Right lobe of liver (tissue), 4 donors: ENCODE results near the gene MTMR12.

ENCODE experiments used
- POLR2A ChIP-seq: fragments of 450-650 bp; IDR thresholded peaks from one replicate; pipeline ENCODE4 v1.6.1; 2017; ENCODE audit warnings: antibody characterized with exemption, mild to moderate bottlenecking
- TF ChIP-seq, protein P1 (sequence below), 4 donors: fragments of 200-600 bp in 3 of 4; fragments of 450-650 bp in 1 of 4; IDR thresholded peaks; one replicate each; pipeline versions ENCODE4 v1.5.1 to v1.8.0; 2016 to 2022; ENCODE audit warnings: antibody characterized with exemption in 4 of 4, mild to moderate bottlenecking in 2 of 4
- donor health status: DM: no; HTN: no; CAD: no.
- donor health status: DM: no; HTN: no; CAD: no.
- donor health status: DM: no; HTN: yes; CAD: no.

DNA sequence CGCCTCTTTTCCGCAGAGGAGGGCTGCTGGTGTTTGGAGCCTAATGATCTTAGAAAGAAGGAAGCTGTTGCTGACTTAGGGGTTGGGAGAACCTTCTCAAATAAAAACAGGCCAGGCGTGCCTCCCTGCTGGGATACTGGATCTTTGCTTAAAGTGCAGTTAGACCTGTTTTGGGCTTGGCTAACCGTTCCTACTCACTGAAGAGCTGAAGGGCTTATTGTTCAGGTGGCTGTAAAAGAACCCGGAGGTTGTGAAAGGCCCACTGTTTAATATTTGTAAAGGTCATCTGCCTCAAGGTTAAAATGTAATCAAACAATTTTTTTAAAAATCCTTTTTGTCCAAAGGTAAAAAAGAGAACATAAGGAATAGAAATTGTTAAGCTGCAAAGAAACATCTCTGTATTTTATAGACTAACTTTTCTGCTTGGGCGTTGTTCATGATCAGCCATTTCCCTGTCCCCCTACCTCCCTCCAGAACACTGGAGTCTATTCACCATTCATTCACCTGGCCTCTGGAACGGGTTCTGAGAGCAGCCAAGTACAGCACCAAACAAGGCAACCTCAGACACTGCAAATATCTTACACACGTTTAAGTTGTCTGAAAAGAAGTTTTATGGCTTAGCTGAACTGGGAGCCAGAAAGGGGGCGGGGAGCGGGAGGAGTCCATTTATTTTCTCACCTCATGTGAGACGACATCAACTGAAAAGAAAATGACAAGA, 18.6 kb upstream of the MTMR12 start:
- no peak for TF ChIP-seq POLR2A
- TF ChIP-seq, protein P1, sequence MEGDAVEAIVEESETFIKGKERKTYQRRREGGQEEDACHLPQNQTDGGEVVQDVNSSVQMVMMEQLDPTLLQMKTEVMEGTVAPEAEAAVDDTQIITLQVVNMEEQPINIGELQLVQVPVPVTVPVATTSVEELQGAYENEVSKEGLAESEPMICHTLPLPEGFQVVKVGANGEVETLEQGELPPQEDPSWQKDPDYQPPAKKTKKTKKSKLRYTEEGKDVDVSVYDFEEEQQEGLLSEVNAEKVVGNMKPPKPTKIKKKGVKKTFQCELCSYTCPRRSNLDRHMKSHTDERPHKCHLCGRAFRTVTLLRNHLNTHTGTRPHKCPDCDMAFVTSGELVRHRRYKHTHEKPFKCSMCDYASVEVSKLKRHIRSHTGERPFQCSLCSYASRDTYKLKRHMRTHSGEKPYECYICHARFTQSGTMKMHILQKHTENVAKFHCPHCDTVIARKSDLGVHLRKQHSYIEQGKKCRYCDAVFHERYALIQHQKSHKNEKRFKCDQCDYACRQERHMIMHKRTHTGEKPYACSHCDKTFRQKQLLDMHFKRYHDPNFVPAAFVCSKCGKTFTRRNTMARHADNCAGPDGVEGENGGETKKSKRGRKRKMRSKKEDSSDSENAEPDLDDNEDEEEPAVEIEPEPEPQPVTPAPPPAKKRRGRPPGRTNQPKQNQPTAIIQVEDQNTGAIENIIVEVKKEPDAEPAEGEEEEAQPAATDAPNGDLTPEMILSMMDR (IDR thresholded peaks at IDR 0.05) = no peak
